GM10248 (cell line): ENCODE measurements around the gene CCDC38.

Experiments used
- CTCF ChIA-PET: fragments of 300-600 bp; sonication (Branson Sonifier 250); formaldehyde crosslinking; extraction: SDS; loops from one replicate; lab custom pipeline; 2021; ENCODE audit warnings: antibody characterized with exemption; lab: Yijun Ruan, JAX
- POLR2A ChIA-PET: fragments of 350-650 bp; sonication (Branson Sonifier 250); formaldehyde crosslinking; extraction: SDS; loops from one replicate; lab custom pipeline; 2020; ENCODE audit warnings: antibody characterized with exemption; lab: Yijun Ruan, JAX
- DNase-seq: peaks from one replicate; pipeline ENCODE4 v3.0.0; 2012; ENCODE audit errors: extremely low spot score
- TF ChIP-seq, protein P1 (sequence below): IDR thresholded peaks from 2 replicates; pipeline ENCODE4 v1.5.1; 2012; ENCODE audit warnings: mild to moderate bottlenecking, low read depth; ENCODE audit errors: extremely low read depth, missing control alignments, control extremely low read depth

The CCDC38 gene

DNA sequence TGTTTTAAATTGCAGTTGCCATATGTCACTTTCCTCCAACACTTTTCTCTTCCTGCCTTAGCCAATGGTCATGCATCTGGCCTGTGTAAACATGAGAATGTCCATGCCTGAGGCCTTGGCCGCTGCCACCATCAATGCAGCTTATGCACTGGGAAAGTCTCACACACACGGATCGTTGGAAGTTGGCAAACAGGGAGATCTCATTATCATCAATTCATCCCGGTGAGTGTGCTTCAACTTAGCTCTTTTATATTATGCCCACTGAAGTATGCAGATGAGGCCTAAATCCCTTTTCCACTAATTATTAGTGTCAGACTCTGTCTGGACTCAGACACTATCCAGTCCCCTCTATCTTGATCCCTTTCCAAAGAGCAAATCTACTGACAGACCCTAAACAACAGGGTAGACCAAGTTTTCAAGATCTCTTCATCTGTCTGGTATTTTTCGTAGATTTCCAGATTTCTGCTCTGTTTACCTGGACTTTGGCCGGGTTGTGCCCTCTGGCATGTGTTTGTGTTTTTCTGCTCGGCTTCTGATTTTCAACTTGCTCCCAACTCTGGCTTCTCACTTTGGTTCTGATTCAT is 24.0 kb upstream of the CCDC38 start:
- ChIA-PET CTCF (interaction anchor here (1.0 to 1.7 kb wide), 3 partner anchors 12 to 48 kb away, joined by 3 to 5 read pairs (median 4); no protein-coding TSS in a partner anchor), POLR2A (no interaction called here)
- no peak for DNase-seq
- TF ChIP-seq, protein P1, sequence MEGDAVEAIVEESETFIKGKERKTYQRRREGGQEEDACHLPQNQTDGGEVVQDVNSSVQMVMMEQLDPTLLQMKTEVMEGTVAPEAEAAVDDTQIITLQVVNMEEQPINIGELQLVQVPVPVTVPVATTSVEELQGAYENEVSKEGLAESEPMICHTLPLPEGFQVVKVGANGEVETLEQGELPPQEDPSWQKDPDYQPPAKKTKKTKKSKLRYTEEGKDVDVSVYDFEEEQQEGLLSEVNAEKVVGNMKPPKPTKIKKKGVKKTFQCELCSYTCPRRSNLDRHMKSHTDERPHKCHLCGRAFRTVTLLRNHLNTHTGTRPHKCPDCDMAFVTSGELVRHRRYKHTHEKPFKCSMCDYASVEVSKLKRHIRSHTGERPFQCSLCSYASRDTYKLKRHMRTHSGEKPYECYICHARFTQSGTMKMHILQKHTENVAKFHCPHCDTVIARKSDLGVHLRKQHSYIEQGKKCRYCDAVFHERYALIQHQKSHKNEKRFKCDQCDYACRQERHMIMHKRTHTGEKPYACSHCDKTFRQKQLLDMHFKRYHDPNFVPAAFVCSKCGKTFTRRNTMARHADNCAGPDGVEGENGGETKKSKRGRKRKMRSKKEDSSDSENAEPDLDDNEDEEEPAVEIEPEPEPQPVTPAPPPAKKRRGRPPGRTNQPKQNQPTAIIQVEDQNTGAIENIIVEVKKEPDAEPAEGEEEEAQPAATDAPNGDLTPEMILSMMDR, result no peak

DNA sequence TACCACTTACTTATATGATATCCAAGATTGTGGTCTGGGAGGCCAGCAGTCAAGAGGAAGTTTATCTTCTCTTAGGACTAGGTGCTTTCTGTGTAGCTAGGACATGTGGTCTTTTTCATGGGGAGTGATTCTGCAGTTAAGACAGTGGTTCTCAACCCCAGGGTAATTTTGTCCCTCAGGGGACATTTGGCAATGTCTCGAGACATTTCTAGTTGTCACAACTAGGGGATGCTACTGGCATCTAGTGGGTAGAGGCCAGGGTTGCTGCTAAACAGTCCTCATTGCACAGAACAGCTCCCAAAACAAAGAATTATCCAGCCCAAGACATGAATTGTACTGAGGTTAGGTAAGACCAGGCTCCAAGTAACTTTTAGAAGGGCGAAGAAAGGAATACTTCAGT is 20.7 kb upstream of the CCDC38 start:
- no peak for DNase-seq
- POLR2A ChIA-PET, result no interaction called here
- TF ChIP-seq, protein P1, result no peak
- CTCF ChIA-PET, result interaction anchor here (1.0 to 1.9 kb wide), 3 partner anchors 16 to 45 kb away, joined by 3 to 5 read pairs (median 5); no protein-coding TSS in a partner anchor

DNA sequence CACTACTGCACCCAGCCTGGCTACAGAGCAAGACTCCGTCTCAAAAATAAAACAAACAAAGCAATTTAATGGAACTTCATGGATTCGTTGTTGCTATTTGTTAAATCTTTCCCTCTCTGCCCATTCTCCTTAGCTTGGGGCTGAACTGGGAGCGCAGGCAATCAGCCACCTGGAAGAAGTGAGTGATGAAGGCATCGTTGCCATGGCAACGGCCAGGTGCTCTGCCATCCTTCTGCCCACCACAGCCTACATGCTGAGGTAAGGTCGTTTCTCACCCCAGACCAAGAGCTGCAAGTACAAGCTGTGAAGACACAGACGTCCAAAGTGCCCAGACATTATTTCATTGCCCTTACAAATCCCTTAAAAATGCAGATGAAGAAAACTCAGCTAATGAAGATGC is 19.8 kb upstream of the CCDC38 start:
- DNase-seq, result no peak
- TF ChIP-seq, protein P1, result no peak
- ChIA-PET POLR2A (no interaction called here), CTCF (interaction anchor here (1.0 to 1.9 kb wide), 3 partner anchors 16 to 44 kb away, joined by 3 to 5 read pairs (median 5); no protein-coding TSS in a partner anchor)

DNA sequence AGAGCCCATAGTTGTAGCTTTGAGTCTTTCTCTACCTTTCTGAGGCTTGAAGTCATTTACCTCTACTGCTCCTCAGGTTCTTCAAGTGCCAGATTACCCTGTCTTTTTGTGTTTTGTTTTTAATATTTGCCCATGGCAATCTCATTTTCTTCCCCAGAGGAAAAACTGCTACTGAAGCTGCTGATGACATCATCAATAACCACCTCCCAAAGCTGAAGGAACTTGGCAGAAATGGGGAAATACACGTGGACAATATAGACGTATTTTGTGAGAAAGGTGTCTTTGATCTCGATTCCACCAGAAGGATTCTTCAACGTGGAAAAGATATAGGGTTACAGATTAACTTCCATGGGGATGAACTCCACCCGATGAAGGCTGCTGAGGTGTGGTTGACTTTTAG is 17.8 kb upstream of the CCDC38 start:
- DNase-seq, result no peak
- ChIA-PET CTCF (interaction anchor here (1.3 to 3.3 kb wide), 3 partner anchors 39 to 43 kb away, joined by 3 to 12 read pairs (median 7); no protein-coding TSS in a partner anchor), POLR2A (no interaction called here)
- TF ChIP-seq, protein P1, result no peak

DNA sequence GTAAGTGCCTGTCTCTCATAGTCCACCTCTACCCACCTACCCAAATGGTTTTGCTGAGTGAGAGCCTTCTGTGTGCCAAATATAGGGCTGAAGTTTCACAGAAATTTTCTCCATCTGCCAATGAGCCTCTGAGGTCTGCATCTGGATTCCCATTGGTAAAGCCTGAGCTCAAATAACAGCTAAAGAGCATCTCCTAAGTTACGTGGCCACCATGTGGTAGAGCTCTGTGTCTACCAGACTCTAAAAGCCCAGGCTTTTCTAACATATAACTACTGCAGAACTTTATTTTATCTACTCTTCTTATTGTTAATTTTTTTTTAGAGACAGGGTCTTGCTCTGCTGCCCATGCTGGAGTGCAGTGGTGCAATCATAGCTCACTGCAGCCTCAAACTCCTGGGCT is 16.7 kb upstream of the CCDC38 start:
- ChIA-PET CTCF (interaction anchor here (1.3 to 3.3 kb wide), 5 partner anchors 8 to 42 kb away, joined by 3 to 12 read pairs (median 4); no protein-coding TSS in a partner anchor), POLR2A (interaction anchor here (0.5 kb wide), 1 partner anchor 88 kb away, joined by 3 read pairs; no protein-coding TSS in a partner anchor)
- no peak for DNase-seq
- TF ChIP-seq, protein P1, result peak; percentile 9

DNA sequence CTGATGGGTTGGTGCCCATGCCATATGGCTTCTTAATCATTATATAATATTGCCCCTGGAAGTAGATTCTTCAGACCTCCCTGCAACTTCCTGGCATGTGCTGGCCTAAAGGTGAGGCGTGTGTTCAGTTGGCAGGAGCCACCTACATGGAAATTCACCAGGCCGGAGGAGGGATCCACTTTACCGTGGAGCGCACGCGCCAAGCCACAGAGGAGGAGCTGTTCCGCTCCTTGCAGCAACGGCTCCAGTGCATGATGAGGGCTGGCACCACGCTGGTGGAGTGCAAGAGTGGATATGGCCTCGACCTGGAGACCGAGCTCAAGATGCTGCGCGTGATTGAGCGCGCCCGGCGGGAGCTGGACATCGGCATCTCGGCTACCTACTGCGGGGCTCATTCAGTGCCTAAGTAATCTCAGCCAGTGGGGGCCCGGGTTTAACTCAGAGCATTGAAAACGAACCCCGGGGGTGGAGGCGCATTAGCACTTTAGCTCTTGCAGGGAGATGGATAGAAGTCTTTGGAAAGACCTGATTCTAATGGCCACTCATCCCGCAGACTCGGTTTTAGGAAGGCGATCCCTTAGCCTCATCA is 14.2 kb upstream of the CCDC38 start:
- TF ChIP-seq, protein P1, result no peak
- CTCF ChIA-PET, result interaction anchor here (1.4 to 4.8 kb wide), 3 partner anchors 15 to 18 kb away, joined by 4 to 34 read pairs (median 4); partner anchors contain the start of genes AMDHD1 and CCDC38
- no peak for DNase-seq
- POLR2A ChIA-PET, result no interaction called here
